ENCODE measurements around the gene C1orf87.

- no peak for TF ChIP-seq CTCF (IDR thresholded peaks at IDR 0.05)
- no peak for TF ChIP-seq POLR2A (IDR thresholded peaks at IDR 0.05)
These were observed 21.0 kb downstream of the C1orf87 start for GRCh38 chr1:60052601-60053000.
